ENCODE measurements around the gene GPR162.

Gene GPR162

GRCh38 chr12:6834254-6834653 lies 12.6 kb downstream of the GPR162 start:
- POLR2A ChIA-PET, result interaction anchor here (1.1 to 6.3 kb wide), 10 partner anchors 9 to 145 kb away, joined by 3 to 51 read pairs (median 4); partner anchors contain the start of genes C12orf57, CDCA3, COPS7A and MLF2
- CTCF ChIA-PET, result interaction anchor here (0.5 to 2.9 kb wide), 10 partner anchors 9 to 871 kb away, joined by 3 to 14 read pairs (median 6); partner anchors contain the start of genes CDCA3, MLF2, SPSB2 and USP5
- TF ChIP-seq PKNOX1 (IDR thresholded peaks at IDR 0.05), result no peak
- DNase-seq (ENCODE audit: extremely low spot score), result no peak

DNA sequence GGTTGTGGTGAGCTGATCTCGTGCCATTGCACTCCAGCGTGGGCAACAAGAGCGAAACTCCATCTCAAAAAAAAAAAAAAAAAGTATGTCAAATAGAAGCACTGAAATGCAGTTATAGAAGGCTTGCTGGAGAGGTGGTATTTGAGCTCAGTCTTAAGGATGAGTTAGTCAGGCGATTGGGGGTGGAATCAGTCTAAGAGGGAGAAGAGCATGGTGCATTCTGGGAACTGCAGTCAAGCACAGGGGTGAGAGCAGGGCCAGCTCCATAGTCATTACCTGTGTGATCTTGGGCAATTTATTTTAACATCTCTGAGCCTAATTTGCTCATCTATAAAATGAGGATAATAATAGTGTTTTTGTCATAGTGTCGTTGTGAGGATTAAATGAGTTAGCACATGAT lies 13.3 kb downstream of the GPR162 start:
- TF ChIP-seq PKNOX1 (IDR thresholded peaks at IDR 0.05), result no peak
- TF ChIP-seq LEF1 (IDR thresholded peaks at IDR 0.05; ENCODE audit: borderline replicate concordance), result no peak
- TF ChIP-seq HDGF (IDR thresholded peaks at IDR 0.05; ENCODE audit: borderline replicate concordance), result no peak
- no peak for TF ChIP-seq ZNF384 (IDR thresholded peaks at IDR 0.05)
- no peak for TF ChIP-seq ARNT (IDR thresholded peaks at IDR 0.05)
- no peak for TF ChIP-seq FOXM1 (IDR thresholded peaks at IDR 0.05; ENCODE audit: borderline replicate concordance)
- TF ChIP-seq ELF4 (IDR thresholded peaks at IDR 0.05), result no peak
- TF ChIP-seq L3MBTL2 (conservative IDR thresholded peaks at IDR 0.05), result no peak
- TF ChIP-seq TARDBP (IDR thresholded peaks at IDR 0.05), result no peak
- TF ChIP-seq CTBP1 (IDR thresholded peaks at IDR 0.05; ENCODE audit: borderline replicate concordance), result no peak
- no peak for TF ChIP-seq SP1 (IDR thresholded peaks at IDR 0.05)
- no peak for TF ChIP-seq FOXA1 (IDR thresholded peaks at IDR 0.05)
- TF ChIP-seq SUZ12 (IDR thresholded peaks at IDR 0.05), result no peak
- TF ChIP-seq FOXK2 (IDR thresholded peaks at IDR 0.05), result no peak
- CTCF ChIA-PET, result interaction anchor here (0.5 to 2.9 kb wide), 12 partner anchors 10 to 459 kb away, joined by 3 to 14 read pairs (median 6); partner anchors contain the start of genes CDCA3, GPR162, MLF2 and PTMS
- POLR2A ChIA-PET, result interaction anchor here (0.8 to 6.3 kb wide), 8 partner anchors 8 to 111 kb away, joined by 3 to 51 read pairs (median 4); partner anchors contain the start of genes CDCA3, COPS7A, GPR162 and MLF2
- no peak for DNase-seq (ENCODE audit: extremely low spot score)

GRCh38 chr12:6836851-6837250 lies 15.2 kb downstream of the GPR162 start:
- CTCF ChIA-PET, result interaction anchor here (1.3 to 2.9 kb wide), 2 partner anchors 8 to 14 kb away, joined by 5 to 14 read pairs; partner anchors contain the start of genes CDCA3 and USP5
- no peak for TF ChIP-seq PKNOX1 (IDR thresholded peaks at IDR 0.05)
- TF ChIP-seq BHLHE40 (IDR thresholded peaks at IDR 0.05; ENCODE audit: borderline replicate concordance), result no peak
- TF ChIP-seq ZNF384 (IDR thresholded peaks at IDR 0.05), result no peak
- TF ChIP-seq ARNT (IDR thresholded peaks at IDR 0.05), result no peak
- no peak for TF ChIP-seq ELF4 (IDR thresholded peaks at IDR 0.05)
- TF ChIP-seq FOXM1 (IDR thresholded peaks at IDR 0.05; ENCODE audit: borderline replicate concordance), result no peak
- TF ChIP-seq LEF1 (IDR thresholded peaks at IDR 0.05; ENCODE audit: borderline replicate concordance), result no peak
- no peak for TF ChIP-seq FOXA1 (IDR thresholded peaks at IDR 0.05)
- TF ChIP-seq TARDBP (IDR thresholded peaks at IDR 0.05), result no peak
- no peak for TF ChIP-seq SUZ12 (IDR thresholded peaks at IDR 0.05)
- no peak for DNase-seq (ENCODE audit: extremely low spot score)
- POLR2A ChIA-PET, result interaction anchor here (0.7 to 6.3 kb wide), 5 partner anchors 12 to 83 kb away, joined by 3 to 51 read pairs (median 5); partner anchors contain the start of genes CDCA3, GPR162, MLF2 and USP5

- ChIA-PET CTCF (no interaction called here), POLR2A (interaction anchor here (0.8 to 6.3 kb wide), 4 partner anchors 14 to 84 kb away, joined by 3 to 51 read pairs (median 6); partner anchors contain the start of genes CDCA3, GPR162, MLF2 and USP5)
- TF ChIP-seq FOXM1 (IDR thresholded peaks at IDR 0.05; ENCODE audit: borderline replicate concordance) (no peak), ARNT (IDR thresholded peaks at IDR 0.05) (no peak), CTBP1 (IDR thresholded peaks at IDR 0.05; ENCODE audit: borderline replicate concordance) (no peak), ZNF384 (IDR thresholded peaks at IDR 0.05) (no peak), L3MBTL2 (conservative IDR thresholded peaks at IDR 0.05) (no peak), HDGF (IDR thresholded peaks at IDR 0.05; ENCODE audit: borderline replicate concordance) (no peak), ELF4 (IDR thresholded peaks at IDR 0.05) (no peak)
- DNase-seq (ENCODE audit: extremely low spot score), result no peak
These were observed 15.9 kb downstream of the GPR162 start for GRCh38 chr12:6837370-6838060.

- ChIA-PET POLR2A (interaction anchor here (4.6 to 5.0 kb wide), 2 partner anchors 12 to 13 kb away, joined by 22 to 57 read pairs; partner anchors contain the start of genes CDCA3, P3H3 and USP5), CTCF (interaction anchor here (0.8 to 1.0 kb wide), 2 partner anchors 72 to 86 kb away, joined by 3 read pairs; partner anchors contain the start of gene MLF2)
- DNase-seq (ENCODE audit: extremely low spot score), result no peak
- TF ChIP-seq HDGF (IDR thresholded peaks at IDR 0.05; ENCODE audit: borderline replicate concordance), result no peak
- no peak for TF ChIP-seq SUZ12 (IDR thresholded peaks at IDR 0.05)
- TF ChIP-seq NFRKB (IDR thresholded peaks at IDR 0.05), result no peak
- TF ChIP-seq PKNOX1 (IDR thresholded peaks at IDR 0.05), result no peak
- TF ChIP-seq TARDBP (IDR thresholded peaks at IDR 0.05), result no peak
- no peak for TF ChIP-seq FOXM1 (IDR thresholded peaks at IDR 0.05; ENCODE audit: borderline replicate concordance)
- no peak for TF ChIP-seq ZNF384 (IDR thresholded peaks at IDR 0.05)
- TF ChIP-seq CTBP1 (IDR thresholded peaks at IDR 0.05; ENCODE audit: borderline replicate concordance), result no peak
- no peak for TF ChIP-seq LEF1 (IDR thresholded peaks at IDR 0.05; ENCODE audit: borderline replicate concordance)
- no peak for TF ChIP-seq ELF4 (IDR thresholded peaks at IDR 0.05)
- no peak for TF ChIP-seq L3MBTL2 (conservative IDR thresholded peaks at IDR 0.05)
- no peak for TF ChIP-seq FOXK2 (IDR thresholded peaks at IDR 0.05)
- no peak for TF ChIP-seq FOXA1 (IDR thresholded peaks at IDR 0.05)
- no peak for TF ChIP-seq ARNT (IDR thresholded peaks at IDR 0.05)
These were observed 17.2 kb downstream of the GPR162 start for GRCh38 chr12:6838854-6839253.
